Transverse colon (tissue), 4 donors: ENCODE data around the gene HERC3. TPM values are rescaled to one million over a fixed set of nuclear protein-coding genes. Genes with fewer than 3 reads are reported as not detected.

Experiments used
- DNase-seq: peaks from one replicate; pipeline ENCODE4 v3.0.0-alpha.2; 2019
- H3K27ac ChIP-seq, 4 donors: fragments of 200-600 bp; sonication (generic); 2 replicates each; pipeline ENCODE4 v1.5.1; 2016 to 2018; ENCODE audit warnings: inconsistent platforms in 4 of 4
- H3K27me3 ChIP-seq: fragments of 200-600 bp; sonication (generic); 2 replicates; pipeline ENCODE4 v1.5.1; 2017; ENCODE audit warnings: inconsistent platforms
- H3K36me3 ChIP-seq, 4 donors: fragments of 200-600 bp; sonication (generic); 2 replicates each; pipeline ENCODE4 v1.5.1; 2017 to 2019; ENCODE audit warnings: inconsistent platforms in 4 of 4
- H3K4me1 ChIP-seq, 4 donors: fragments of 200-600 bp; sonication (generic); 2 replicates each; pipeline ENCODE4 v1.5.1; 2017 to 2020; ENCODE audit warnings: inconsistent platforms in 4 of 4
- H3K4me3 ChIP-seq, 4 donors: fragments of 200-600 bp; sonication (generic); 1 replicate in 1 of 4; 2 replicates in 3 of 4; pipeline versions ENCODE4 v1.5.1 to v1.6.1; 2017 to 2019; ENCODE audit warnings: inconsistent platforms in 4 of 4
- H3K9me3 ChIP-seq, 2 donors: fragments of 200-600 bp; sonication (generic); 2 replicates each; pipeline ENCODE4 v1.5.1; 2017 to 2019; ENCODE audit warnings: inconsistent platforms in 2 of 2
- CTCF ChIP-seq, 5 experiments: fragments of 200-600 bp in 3 of 5; fragments of 450-650 bp in 2 of 5; sonication (generic) in 3 of 5; IDR thresholded peaks; 1 replicate in 2 of 5; 2 replicates in 3 of 5; pipeline ENCODE4 v1.5.1; 2016 to 2017; ENCODE audit warnings: antibody characterized with exemption in 5 of 5, inconsistent platforms in 3 of 5, mild to moderate bottlenecking in 2 of 5, moderate library complexity in 1 of 5
- EP300 ChIP-seq: sonication (generic); formaldehyde crosslinking; IDR thresholded peaks from one replicate; pipeline ENCODE4 v1.6.1; 2017; ENCODE audit warnings: antibody characterized with exemption, low read depth
- POLR2A ChIP-seq: fragments of 450-650 bp; IDR thresholded peaks from one replicate; pipeline ENCODE4 v1.6.1; 2016; ENCODE audit warnings: antibody characterized with exemption, mild to moderate bottlenecking, moderate library complexity
- POLR2AphosphoS5 ChIP-seq, 3 donors: sonication (generic); formaldehyde crosslinking; IDR thresholded peaks; one replicate each; pipeline ENCODE4 v1.6.1; 2016; ENCODE audit warnings: antibody characterized with exemption in 3 of 3
- WGBS, 2 donors: methylation state at CpG; one replicate each; pipeline ENCODE4 v1.1.5; 2018; ENCODE audit warnings: low coverage in 1 of 2; 5-methylcytosine and 5-hydroxymethylcytosine counted together
- in situ Hi-C, 4 donors: fragments of 200-750 bp; cut with MboI; loops; one replicate each; pipeline versions ENCODE4 v1.15.0 to v1.15.1; 2017; ENCODE audit warnings: low sequenced_read_pairs in 3 of 4, low pct_ligation_motif_present in 1 of 4, low pct_unique_long_range_greater_than_20kb in 1 of 4
- intact Hi-C: fragments of 100-400 bp; cut with DNase I; formaldehyde crosslinking; loops from one replicate; pipeline ENCODE4 v1.15.1; 2023; ENCODE audit warnings: low total_unique reads
- total RNA-seq, 4 donors: library from RNA; depleted of rRNA; stranded (reverse); fragments of >200 nt; gene quantifications; one replicate each; pipeline ENCODE4 v1.1.0, GENCODE V29; 2016

The HERC3 gene
- total RNA-seq, 4 donors from 2014 or later, result 38.9 to 64.1 (median 55.1) TPM

GRCh38 chr4:88600176-88600838 is 8.0 kb downstream of the HERC3 start:
- in situ Hi-C loops, result no loop called here
- 72 to 83% methylated on average over 2 of the region's 2 CpGs for WGBS, 2 donors

GRCh38 chr4:88604978-88605678 is 12.8 kb downstream of the HERC3 start:
- Histone ChIP-seq H3K9me3 (no peaks in the 10 kb centered on the region), H3K4me3 (no peak overlapping the region), H3K36me3 (peaks cover 0 to 14% (median 4%) of the 10 kb centered on the region in 4 donors), H3K4me1 (peaks cover 0 to 15% (median 11%) of the 10 kb centered on the region in 4 donors), H3K27me3 (no peaks in the 10 kb centered on the region), H3K27ac (no peak overlapping the region)
- TF ChIP-seq POLR2A (no peak), CTCF (IDR thresholded peaks at IDR 0.05) (no peak), POLR2AphosphoS5 (IDR thresholded peaks at IDR 0.05) (no peak), EP300 (no peak)
- WGBS, 2 donors, result 56 to 85% methylated on average over 1 of the region's 1 CpG
- intact Hi-C loops (no loop called here), in situ Hi-C loops (no loop called here)
- DNase-seq, result no peak

More at GRCh38 chr4:88600176-88600838, 8.0 kb downstream of the HERC3 start:
- Histone ChIP-seq H3K9me3 (no peaks in the 10 kb centered on the region), H3K36me3 (peaks cover 0 to 4% (median 0%) of the 10 kb centered on the region in 4 donors), H3K27ac (peak overlapping the region; percentile 45 to 67 (median 49)), H3K4me1 (peaks cover 10 to 31% (median 17%) of the 10 kb centered on the region in 4 donors), H3K4me3 (no peak overlapping the region), H3K27me3 (no peaks in the 10 kb centered on the region)
- TF ChIP-seq EP300 (no peak), POLR2A (no peak), POLR2AphosphoS5 (IDR thresholded peaks at IDR 0.05) (no peak), CTCF (IDR thresholded peaks at IDR 0.05) (no peak)
- intact Hi-C loops, result no loop called here
- DNase-seq, result no peak

- TF ChIP-seq POLR2AphosphoS5 (IDR thresholded peaks at IDR 0.05), result no peak
- H3K27ac ChIP-seq, result no peak overlapping the region
- DNase-seq, result peak; percentile 16
- in situ Hi-C loops, result no loop called here
- H3K4me1 ChIP-seq, result peaks cover 3 to 16% (median 12%) of the 10 kb centered on the region in 4 donors
- intact Hi-C loops, result no loop called here
- no peak overlapping the region for H3K4me3 ChIP-seq
- H3K9me3 ChIP-seq, result no peaks in the 10 kb centered on the region
- H3K36me3 ChIP-seq, result peaks cover 0 to 14% (median 4%) of the 10 kb centered on the region in 4 donors
- no peaks in the 10 kb centered on the region for H3K27me3 ChIP-seq
Measured at GRCh38 chr4:88605736-88606135, 13.5 kb downstream of the HERC3 start.

DNA sequence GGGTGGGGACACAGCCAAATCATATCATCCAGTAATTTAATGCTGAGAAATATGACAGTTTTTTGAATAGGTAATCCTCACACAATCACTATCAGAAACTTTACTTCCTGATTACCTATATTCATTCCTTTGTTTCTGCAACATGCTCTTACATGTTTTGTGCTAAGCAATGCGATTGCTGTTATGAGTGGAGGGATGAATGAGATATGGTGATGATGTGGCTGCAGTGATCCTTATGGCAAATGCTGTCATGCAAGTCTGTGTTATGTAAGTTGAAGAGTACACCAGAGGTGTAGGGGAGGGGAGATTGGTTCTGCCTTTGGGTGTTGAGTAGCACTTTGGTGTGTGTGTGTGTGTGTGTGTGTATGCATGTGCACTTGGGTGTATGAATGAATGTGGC is 14.6 kb downstream of the HERC3 start:
- WGBS, 2 donors, result 94 to 100% methylated on average over 1 of the region's 1 CpG
- no peaks in the 10 kb centered on the region for H3K9me3 ChIP-seq
- intact Hi-C loops (no loop called here), in situ Hi-C loops (no loop called here)
- no peak overlapping the region for H3K27ac ChIP-seq
- H3K27me3 ChIP-seq, result no peaks in the 10 kb centered on the region
- no peak for DNase-seq
- TF ChIP-seq POLR2A, result no peak
- TF ChIP-seq EP300, result no peak
- TF ChIP-seq POLR2AphosphoS5 (IDR thresholded peaks at IDR 0.05), result no peak
- no peak for TF ChIP-seq CTCF (IDR thresholded peaks at IDR 0.05)
- H3K4me3 ChIP-seq, result no peak overlapping the region
- peaks cover 0 to 14% (median 4%) of the 10 kb centered on the region in 4 donors for H3K36me3 ChIP-seq
- peaks cover 14 to 25% (median 20%) of the 10 kb centered on the region in 4 donors for H3K4me1 ChIP-seq
